ENCODE measurements around the gene GPR108.
"Not testable (repeated sequence)": the region's sequence is repeated elsewhere in the genome, so short reads cannot be mapped to it uniquely, and the experiment has no call there.

Gene GPR108

GRCh38 chr19:6737284-6737872 is at the start of gene GPR108:
TSS of gene GPR108 (minus strand) at chr19:6737580. CDS start at chr19:6737576, 4 bp downstream.
- peak; percentile 99 for DNase-seq

DNA sequence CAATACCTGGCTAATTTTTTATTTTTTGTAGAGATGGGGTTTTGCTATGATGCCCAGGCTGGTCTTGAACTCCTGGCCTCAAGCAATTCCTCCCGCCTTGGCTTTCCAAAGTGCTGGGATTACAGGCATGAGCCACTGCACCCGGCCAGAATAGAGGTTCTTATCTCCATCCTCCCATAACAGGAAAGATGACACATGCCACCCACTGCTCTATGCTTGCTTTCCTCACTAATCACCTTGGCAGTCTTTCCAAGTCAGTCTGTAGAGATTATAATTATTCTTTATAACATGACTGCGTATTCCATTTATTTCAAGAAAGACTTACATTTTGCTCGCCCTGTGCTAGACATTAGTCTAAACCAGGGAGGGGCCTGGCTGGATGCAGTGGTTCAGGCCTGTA is 41.8 kb upstream of the GPR108 start:
- no peak for DNase-seq

DNA sequence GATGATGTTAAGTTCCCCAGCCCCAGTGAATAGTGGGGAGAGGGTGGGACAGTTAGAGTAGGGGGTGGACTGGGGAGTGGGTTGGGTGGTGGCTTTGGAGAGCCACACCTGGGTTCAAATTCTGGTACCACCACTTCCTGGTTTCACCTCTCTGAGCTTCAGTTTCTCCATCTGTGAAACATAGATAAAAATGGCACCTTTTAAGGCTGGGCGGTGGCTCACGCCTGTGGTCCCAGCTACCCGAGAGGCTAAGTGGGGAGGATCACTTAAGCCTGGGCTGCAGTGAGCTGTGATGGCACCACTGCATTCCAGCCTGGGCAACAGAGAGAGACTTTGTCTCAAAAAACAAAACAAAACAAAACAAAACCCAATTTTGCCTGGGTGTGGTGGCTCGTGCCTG is 41.0 kb upstream of the GPR108 start:
- no peak for DNase-seq

DNA sequence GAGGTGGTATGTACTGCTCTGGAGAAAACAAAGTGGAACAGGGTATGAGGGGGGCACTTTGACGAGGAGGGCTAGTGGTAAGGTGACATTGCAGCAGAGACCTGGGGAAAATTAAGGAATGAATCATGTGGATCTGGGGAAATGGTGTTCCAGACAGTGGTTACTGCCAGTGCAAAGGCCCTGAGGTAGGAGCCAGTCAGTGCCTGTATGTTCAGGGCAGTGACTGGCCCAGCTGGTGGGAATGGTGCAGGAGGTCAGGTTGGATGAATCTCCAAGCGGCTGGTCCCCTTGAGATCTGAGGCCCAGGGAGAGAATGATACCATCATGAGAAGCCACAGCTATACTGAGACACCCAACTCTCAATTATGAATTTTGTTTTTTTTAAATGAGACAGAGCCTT is 40.1 kb upstream of the GPR108 start:
- no peak for DNase-seq

GRCh38 chr19:6776999-6777398 is 39.6 kb upstream of the GPR108 start:
- no peak for DNase-seq

DNA sequence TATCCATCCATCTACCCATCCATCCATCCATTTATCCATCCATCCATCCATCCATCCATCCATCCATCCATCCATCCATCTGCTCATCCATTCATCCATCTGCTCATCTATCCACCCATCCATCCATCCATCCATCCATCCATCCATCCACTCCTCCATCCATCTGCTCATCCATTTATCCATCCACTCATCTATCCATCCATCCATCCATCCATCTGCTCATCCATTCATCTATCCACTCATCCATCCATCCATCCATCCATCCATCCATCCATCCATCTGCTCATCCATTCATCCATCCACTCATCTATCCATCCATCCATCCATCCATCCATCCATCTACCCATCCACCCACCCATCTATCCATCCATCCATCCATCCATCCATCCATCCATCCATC is 38.7 kb upstream of the GPR108 start:
- not testable (repeated sequence) for DNase-seq

DNA sequence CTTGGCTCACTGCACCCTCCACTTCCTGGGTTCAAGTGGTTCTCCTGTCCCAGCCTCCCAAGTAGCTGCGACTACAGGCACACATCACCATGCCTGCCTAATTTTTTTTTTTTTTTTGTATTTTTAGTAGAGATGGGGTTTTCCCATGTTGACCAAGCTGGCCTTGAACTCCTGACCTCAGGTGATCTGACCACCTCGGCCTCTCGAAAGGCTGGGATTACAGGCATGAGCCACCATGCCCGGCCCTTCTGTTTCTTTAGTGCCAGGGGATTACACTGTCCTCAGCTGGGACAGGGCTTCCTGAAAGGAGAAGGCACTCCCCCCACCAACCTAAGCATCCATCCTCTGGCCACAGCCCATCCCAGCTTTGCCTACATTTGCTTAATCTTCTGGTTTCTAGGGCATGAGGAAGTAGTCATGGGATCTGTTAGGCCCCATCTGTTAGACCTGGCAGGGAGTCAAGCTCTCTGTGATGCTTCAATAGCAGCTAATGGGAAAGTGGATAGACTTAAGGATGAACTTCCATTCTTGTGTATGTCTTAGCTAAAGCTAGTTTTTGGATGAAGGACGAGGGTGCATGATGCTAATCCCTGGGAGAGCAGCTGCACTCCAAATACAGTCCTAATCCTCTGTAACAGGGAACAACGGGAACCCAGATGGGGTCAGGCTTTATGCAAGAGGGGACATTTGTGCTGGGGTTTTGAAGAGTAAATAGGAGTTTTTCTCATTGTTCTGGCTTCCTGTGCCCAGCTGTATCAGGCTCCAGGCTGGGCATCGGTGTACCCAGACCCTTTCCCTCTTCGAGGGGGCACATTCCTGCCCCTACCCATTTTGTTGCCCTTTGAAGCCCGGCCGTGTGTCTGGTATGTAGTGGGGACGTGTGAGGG is 37.7 kb upstream of the GPR108 start:
- peak; percentile 10 for DNase-seq

DNA sequence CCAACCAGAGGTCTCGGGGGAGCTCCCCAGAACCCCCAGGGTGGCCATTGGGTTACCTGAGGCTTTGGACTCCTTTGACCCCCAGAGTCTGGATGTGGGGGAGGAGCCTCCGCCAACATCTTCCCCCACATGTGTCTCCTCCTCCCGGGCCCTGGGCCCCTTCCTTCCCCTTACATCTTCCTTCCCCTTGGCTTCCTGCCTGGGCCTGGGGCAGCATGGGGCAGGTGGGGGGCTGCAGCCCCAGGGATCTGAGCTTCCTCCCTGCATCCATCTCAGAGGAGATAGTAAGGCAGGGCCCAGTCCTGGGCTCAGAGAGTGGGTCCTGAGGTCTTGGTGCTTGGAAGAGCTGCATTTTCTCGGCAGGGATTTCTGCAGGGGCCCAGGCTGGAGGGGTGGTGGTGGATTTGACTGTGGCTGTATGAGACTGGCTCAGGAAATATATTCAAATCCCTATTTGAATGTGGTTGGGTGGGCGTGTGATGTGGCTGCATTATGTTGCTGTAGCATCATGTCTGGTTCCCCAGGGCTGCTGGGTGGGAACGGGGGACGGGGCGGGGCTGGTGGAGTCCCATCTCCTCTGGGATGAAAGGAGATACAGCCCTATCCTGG is 36.0 kb upstream of the GPR108 start:
- DNase-seq, result peak; percentile 80

- DNase-seq, result no peak
These were observed 35.5 kb upstream of the GPR108 start for GRCh38 chr19:6772866-6773322.

DNA sequence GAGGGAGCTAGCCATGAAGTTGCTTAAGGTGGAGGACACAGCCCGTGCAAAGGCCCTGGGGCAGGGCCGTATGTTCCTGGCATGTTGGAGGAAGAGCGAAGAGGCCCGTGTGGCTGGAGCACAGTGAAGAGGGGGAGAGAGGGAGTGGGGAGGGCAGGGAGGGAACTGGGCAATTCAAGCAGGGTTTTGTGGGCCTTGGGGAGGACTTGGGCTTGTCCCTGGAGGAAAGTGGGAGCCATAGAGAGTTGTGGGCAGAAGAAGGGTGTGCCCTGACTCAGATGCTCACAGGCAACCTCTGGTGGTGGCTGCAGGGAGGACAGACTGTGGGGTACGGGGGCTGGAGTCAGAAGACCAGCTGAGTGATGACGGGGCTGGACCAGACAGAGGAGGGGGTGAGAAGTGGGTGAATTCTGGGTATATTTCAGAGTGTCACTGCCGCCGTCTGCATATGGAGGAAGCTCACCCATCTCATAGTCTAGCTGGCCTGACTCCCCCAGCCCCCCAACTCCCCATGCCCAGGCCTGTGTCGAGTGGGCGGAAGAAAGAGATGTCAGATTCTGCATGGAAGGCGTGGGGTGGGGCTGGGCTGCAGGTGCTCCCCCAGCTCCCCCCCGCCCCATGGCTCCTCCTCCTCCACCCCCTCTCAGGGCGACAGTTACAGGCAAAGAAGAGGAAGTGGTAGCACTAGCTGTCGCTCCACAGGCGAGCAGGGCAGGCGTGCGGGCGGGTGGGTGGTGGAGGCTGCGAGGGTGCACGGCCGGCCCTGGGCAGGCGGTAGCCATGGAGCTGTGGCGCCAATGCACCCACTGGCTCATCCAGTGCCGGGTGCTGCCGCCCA is 34.9 kb upstream of the GPR108 start, which contains the start of gene VAV1:
Gene VAV1, plus strand, starts transcription at position 681 of the 838 bp plus-strand sequence. Its CDS starts 100 bp downstream, at position 781.
- peak; percentile 89 for DNase-seq

GRCh38 chr19:6771648-6772027 is 34.3 kb upstream of the GPR108 start:
- not testable (repeated sequence) for DNase-seq

- DNase-seq, result no peak
These were observed 31.7 kb upstream of the GPR108 start for GRCh38 chr19:6769006-6769619.

DNA sequence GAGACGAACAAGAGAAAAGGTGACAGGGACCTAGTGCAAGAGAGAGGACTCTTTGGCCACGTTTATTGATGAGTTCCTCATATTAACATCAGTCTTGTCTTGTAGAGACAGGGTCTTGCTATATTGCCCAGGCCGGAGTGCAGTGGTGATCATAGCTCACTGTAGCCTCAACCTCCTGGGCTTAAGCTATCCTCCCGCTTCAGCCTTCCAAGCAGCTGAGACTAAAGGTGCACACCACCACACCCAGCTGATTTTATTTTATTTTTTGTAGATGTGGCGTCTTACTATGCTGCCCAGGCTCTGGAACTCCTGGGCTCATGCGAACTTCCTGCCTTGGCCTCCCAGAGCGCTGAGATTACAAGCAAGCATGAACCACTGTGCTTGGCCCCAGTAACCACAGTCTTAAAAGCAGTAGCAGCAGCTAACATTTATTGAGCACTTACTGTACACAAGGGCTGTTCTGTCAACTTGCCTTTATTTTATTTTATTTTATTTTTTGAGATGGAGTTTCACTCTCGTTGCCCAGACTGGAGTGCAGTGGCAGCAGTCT is 30.9 kb upstream of the GPR108 start:
- DNase-seq, result no peak

GRCh38 chr19:6767357-6768235 is 30.2 kb upstream of the GPR108 start, which contains the start of gene SH2D3A:
TSS of gene SH2D3A (minus strand) at chr19:6767435. CDS start at chr19:6763748, 3,687 bp downstream.
- peak; percentile 86 for DNase-seq

DNA sequence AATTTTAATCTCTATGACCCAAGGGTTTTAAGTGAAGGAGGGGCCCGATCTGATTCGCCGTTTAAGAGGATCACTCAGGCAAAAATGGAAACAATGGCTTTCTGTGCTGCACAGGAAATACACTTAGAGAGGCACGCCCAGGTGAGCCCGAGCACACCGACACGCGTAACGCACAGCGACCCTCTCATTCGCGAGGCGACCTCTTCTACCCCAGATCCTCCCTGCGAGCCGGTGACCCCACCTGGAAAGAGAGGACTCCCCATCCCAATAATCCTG is 29.6 kb upstream of the GPR108 start:
- no peak for DNase-seq

GRCh38 chr19:6766357-6767080 is 29.1 kb upstream of the GPR108 start:
- no peak for DNase-seq

GRCh38 chr19:6765738-6766356 is 28.5 kb upstream of the GPR108 start:
- no peak for DNase-seq

GRCh38 chr19:6762253-6762797 is 24.9 kb upstream of the GPR108 start:
- not testable (repeated sequence) for DNase-seq

DNA sequence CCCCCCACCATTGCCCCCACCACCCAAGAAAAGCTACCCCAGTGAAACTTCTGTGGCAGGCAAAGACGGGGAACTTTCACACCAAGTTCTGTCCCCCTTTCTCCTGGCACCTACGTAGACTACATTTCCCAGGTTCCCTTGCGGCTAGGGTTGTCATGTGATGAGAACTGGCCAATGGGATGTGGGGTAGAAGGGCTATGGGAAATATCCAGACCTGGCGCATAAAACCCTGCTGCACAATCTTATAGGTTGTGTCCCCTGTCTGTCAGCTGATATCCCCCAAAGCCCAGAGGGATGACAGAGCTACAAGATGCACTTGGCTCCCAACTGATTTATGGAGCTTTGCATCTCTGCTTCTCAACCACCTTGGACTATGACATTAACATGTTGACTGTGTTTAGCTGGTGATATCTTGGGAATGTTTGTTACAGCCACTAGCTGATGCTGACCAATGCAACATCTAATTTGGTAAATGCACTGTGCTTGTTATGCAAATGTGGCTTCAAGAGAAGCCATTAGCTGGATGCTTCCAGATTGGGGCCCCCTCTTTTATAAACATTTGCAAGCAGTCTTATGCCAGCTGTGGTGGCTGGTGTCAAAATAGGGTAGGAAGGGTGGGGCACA is 23.8 kb upstream of the GPR108 start:
- DNase-seq, result no peak
